ENCODE measurements around the gene SOX9.

The SOX9 gene
- total RNA-seq, result 0 to 0.13 reads per million in 2 donors

GRCh38 chr17:72120642-72121163, at the start of gene SOX9:
Gene SOX9 (plus strand): TSS chr17:72121020. CDS start chr17:72121392, 372 bp downstream.
- DNase-seq, result no peak

GRCh38 chr17:72071330-72071729, 49.5 kb upstream of the SOX9 start:
- DNase-seq, result no peak

DNA sequence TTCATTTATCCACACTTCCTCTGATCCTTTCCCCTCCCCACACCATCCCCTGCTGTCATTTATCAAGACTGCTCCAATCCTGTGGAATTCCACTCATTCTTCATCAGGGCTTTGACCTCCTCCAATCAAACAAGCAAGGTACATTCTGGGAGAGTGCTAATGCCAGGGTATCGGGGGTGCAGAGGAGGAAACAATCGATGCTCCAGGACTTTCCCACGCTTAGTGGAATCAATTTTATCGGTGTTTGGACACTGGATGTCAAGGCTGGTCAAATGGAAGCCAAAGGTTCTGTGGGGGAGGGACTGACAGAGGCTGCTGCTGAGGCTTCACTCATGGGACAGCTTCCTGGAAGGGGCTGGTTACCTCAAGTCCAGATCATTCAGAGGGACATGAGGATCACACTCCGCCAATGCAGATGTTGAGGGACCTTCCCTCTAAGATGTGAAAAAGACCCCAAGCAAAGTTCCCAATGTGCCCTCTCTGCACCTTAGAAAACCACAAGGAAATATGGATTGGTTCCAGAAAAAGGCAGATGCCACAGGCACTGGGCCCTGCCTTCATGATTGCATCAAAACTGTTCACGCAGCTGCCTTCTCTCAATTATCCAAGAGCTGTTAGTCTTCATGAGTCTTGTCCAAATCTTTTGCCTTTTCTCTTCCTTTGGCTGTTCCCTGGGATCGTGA, 44.7 kb upstream of the SOX9 start:
- DNase-seq, result no peak

DNA sequence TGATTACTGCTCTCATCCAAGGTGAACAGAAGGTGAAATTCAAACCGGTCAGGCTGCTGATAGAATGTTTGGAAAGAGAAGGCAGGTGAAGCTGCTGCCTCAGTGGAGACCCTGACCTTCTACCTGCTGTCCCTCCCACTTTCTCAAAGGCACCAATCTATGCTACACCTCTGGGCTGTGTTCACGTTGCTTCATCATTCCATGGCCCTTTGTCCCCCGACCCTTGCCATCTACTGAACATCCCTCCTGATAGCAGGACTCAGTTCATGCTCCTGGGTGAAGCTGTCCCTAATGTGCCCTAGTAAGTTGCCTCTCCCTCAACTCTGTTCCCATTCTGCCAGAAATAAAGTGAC, 44.2 kb upstream of the SOX9 start:
- no peak for DNase-seq

- DNase-seq, result no peak
These were observed 43.4 kb upstream of the SOX9 start for GRCh38 chr17:72077326-72077960.

DNA sequence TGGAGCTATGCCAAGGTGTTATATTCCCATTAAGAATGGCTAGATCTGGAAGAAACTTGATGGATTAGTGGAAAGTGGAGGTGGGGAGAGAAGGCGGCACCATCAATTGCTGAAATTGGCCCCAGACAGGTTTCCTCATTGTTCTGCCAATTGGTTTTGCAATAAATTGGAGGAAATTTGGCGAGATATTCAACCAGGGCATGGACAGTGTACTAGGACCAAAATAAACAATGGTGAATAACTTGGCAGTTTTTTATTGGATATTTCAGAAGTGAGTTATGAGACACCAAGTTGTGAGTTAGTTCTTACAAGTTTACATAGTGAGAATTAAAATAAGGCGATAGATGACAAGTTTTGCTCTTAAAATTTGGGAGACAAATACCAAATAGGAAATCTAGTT, 41.1 kb upstream of the SOX9 start:
- no peak for DNase-seq

- DNase-seq, result no peak
These were observed 32.9 kb upstream of the SOX9 start for GRCh38 chr17:72087876-72088275.

DNA sequence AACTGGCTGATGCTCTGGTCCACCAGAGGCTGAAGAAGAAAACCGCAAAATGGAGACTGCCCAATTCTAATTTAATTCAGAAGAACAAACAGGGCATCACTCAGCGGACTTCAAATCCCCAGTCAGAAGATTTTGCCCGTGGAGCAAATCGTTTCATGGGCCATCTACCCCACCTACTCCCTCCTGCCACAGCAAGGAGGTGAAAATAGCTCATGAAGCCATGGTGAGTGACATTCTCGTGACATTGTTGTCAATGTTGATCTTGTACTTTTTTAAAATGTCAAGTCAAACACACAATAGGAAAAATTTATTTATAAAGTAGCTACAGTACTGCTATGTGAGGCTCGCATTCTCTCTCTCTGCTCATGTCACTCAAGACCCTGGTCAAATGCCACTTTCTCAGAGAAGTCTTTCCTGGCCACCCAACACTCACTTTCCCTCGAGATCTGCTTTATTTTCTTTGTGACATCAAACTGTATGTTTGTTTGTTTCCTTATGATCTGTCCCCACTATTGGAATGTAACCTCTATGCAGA, 31.3 kb upstream of the SOX9 start:
- no peak for DNase-seq

DNA sequence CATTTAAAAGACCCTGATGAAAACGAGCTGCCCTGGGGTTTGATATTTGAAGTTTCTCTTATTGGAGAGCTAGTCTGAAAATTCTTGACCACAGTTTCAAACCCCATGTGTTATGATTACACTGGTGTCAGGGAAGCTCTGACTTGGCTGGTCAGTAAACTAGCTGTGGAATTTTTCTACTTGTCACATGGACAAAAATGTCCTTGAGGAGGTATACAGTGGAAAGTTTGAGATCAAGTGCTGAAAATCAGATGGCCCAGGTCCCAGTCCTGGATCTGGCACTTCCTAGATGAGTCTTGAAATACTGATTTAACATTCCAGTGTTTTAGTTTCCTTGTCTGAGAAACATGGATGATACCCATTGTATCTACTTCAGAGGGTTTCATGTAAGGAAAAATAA, 30.7 kb upstream of the SOX9 start:
- DNase-seq, result no peak

GRCh38 chr17:72092710-72093322, 28.0 kb upstream of the SOX9 start:
- DNase-seq, result no peak

DNA sequence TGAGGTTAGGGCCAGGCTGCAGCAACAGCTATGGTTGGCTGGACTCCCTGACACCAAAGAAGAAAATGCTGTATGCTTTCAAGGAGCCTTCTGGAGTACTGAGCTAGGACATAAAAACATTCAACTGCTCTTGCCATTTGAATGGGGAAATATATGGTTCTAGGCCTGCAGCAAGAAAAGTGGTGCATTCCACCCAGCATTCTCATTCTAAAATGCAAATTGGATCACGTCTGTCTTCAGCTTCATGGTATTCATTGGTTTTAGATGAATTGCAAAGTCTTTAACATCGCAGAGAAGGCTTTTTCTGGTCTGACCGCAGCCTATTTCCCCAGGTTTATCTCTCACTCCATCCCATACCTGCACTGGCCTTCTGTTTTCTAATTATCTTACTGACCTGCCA, 27.1 kb upstream of the SOX9 start:
- DNase-seq, result no peak

- DNase-seq, result no peak
These were observed 25.5 kb upstream of the SOX9 start for GRCh38 chr17:72095316-72095715.

GRCh38 chr17:72097144-72097543, 23.7 kb upstream of the SOX9 start:
- DNase-seq, result no peak

DNA sequence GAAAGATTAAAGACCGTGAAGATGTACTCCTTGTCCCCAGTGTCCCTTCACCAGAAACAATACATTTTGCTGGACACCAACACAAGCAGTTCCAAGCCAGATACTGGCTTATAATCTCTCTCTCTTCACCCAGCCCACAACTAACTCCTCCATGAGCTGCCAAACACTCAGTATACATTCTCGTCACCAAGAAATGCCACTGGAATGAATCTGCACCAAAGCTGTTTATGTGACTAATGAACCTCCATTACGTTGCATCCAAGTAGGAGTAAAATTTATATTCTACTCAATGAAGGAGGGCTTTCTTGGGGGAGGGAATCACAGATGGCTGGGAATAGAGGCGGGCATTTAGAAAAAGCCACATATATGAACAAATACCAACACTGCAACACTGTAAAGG, 20.9 kb upstream of the SOX9 start:
- DNase-seq, result no peak

DNA sequence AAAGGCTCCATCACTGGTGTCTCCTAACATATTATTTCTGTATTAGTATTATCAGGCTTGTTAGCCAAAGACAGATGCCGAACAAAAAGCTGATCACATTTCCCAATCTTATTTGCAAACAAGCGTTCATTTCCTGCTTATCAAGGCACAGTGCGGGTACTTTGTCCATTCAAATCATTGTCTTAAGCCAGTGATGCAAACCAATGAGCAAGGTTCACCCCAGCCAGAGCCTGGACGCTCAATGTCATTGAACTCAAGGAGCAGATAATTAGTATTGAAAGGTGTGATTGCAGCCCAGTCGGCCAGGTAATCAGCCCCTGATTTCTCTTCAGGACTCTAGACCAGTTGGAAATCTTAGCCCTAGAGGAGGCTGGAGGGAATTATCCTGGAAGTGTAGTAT, 20.4 kb upstream of the SOX9 start:
- no peak for DNase-seq

- no peak for DNase-seq
These were observed 19.3 kb upstream of the SOX9 start for GRCh38 chr17:72101526-72101925.

DNA sequence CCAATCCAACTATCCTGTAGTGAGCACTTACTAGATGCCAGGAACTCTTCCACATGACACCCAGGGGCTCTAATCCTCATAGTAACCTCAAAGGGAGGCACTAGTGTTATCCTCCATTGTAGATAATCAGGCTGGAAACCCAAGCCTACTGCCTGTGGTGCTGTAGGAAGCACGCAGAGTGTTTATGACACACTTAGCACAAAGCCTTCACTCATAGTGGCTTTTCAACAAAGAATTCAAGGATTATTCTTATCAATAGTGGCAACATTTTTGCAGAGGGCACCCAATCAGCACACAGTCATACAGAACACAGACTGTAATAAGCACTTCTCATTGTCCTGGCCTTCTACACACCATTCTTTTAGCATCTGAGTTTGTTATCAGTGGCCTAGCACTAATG, 18.5 kb upstream of the SOX9 start:
- DNase-seq, result no peak

- no peak for DNase-seq
These were observed 16.5 kb upstream of the SOX9 start for GRCh38 chr17:72104164-72104862.

DNA sequence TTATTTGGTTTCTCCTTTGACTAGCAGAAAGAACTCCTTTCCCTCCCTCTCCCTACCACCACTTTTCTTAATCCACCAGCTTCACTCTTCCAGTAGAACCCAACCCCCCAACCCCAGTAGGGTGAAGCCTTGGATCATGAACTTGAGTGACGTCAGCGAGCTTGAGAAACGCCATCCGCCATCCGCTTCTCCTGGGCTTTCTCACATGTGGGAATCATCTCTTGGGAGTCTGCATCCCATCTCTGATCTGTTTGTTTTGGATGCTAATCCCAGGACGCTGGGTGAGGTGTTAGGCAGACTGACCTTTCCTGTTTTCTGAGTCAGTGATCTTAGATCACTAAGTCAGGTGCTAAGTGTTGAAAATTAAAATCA, 16.0 kb upstream of the SOX9 start:
- DNase-seq, result no peak

- DNase-seq, result no peak
These were observed 13.7 kb upstream of the SOX9 start for GRCh38 chr17:72107100-72107499.

DNA sequence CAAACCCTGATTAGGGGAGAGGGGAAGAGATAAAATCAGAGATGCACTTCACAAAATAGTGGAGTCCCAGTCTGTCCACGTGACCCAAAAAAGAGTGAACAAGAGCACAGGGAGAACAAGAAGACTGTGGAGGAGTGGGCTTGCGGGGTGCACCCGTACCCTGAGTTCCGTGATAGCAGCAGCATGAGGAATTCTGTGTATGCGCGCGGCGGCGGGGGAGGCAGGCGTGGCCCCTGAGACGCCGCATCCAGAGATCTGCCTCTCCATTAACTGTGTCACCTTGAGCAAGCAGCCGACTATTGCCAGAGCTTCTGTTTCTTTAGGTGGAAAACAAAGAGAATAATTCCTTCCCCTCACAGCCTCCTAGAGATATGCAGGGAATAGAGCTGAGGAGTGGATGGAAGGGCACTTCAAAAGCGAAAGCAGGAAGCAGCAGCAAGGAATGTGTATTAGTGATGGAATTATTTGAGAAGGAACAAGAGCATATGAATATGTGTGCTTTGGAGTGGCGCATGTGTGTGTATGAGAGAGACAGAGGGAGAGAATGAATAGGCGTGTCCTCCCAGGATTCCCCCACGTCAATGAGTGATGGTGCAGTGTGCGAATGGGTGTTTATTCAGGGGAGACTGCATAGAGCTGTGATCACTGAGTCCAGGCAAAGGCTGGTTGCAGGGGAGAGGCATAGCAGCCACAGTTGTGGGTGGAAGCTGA, 10.4 kb upstream of the SOX9 start:
- no peak for DNase-seq

- DNase-seq, result no peak
These were observed 9.9 kb upstream of the SOX9 start for GRCh38 chr17:72110942-72111318.
